ENCODE data around the gene MIR17HG.

The MIR17HG gene

DNA sequence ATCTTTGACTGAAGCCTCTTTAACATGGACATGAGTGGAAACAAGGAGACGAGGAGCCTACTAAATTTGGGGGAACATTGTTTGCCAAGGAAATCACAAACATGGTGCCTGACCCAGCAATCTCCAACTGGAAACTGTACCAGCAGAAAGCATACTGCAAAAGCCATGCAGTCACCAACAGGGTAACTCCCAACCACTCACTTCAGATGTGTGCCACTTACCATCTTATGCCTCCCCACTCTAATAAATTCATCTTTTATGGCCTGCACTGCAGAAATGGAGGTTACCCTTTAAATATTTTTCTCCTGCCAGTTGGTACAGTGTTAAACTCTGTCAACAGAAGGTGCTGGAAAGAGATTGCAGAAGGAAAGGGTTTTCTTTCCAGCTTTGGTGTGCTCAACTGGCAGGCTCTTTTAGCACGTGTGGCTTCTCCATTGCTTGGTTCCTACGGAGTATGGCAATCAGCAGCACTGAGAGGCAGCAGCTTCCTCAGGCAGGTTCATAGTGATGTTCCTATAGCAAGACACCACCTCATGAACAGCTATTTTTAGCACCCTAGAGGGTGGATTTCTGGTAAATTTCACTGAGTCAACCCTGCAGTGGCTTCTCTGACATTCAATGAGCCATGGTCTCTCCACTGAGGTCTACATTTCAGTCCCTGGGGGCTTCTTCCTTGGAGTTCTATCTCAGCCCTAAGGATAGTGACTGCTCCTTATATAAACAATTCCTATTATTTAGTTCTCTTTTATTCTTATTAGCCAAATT lies 21.4 kb downstream of the MIR17HG start:
- DNase-seq (ENCODE audit: low spot score), result no peak

DNA sequence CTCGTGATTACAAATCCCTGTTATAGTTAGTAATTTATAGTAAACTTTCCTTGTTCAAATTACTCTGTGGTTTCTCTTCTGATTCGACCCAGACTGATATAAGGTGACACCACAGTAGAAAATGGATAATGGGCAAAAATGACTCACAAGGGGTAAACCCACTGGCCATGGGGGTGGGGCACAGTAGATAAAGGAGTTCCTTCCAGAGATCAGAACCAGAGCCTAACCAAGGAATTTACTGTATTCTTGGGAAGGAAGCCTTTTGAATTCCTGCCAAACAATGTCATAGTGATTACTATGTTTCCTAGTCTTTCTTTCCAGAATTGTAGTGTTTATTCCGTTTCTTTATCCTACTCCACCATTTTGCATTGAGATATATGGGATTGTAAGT lies 21.9 kb downstream of the MIR17HG start:
- DNase-seq (ENCODE audit: low spot score), result no peak

DNA sequence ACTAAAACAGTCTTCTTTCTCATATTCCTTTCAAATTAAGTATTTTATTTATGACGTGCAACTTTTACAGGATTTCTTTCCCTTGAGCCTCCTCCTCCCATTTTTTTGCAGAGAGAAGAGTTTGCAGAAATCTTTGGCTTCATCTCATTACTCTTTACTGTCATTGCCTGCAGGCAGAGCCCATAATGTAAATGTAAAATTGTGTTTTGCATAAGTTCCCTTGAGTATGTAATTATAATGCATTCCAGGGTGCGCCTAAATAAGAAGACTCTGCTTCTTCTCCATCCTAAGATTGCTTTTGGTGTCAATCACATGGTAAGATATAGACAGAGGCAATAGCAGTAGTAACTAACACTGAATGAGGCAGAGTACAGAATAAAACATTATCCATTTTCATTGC lies 23.0 kb downstream of the MIR17HG start:
- no peak for DNase-seq (ENCODE audit: low spot score)

DNA sequence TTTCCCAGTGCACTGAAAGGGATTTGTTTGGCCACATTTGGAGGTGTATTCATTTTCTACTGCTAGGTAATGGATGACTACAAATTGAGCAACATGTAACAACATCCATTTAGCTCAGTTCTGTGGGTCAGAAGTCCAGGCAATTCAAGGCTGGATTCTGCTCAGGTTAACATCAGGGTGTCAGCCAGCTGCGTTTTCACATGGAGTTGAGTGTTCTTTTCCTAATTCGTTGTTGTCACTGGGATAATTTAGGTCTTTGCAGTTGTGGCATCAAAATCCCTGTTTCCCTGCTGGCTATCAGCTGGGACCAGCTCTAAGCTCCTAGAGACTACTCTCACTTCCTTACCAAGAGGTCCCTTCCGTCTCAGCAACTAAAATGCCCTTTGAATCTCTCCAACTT lies 25.4 kb downstream of the MIR17HG start:
- no peak for DNase-seq (ENCODE audit: low spot score)

DNA sequence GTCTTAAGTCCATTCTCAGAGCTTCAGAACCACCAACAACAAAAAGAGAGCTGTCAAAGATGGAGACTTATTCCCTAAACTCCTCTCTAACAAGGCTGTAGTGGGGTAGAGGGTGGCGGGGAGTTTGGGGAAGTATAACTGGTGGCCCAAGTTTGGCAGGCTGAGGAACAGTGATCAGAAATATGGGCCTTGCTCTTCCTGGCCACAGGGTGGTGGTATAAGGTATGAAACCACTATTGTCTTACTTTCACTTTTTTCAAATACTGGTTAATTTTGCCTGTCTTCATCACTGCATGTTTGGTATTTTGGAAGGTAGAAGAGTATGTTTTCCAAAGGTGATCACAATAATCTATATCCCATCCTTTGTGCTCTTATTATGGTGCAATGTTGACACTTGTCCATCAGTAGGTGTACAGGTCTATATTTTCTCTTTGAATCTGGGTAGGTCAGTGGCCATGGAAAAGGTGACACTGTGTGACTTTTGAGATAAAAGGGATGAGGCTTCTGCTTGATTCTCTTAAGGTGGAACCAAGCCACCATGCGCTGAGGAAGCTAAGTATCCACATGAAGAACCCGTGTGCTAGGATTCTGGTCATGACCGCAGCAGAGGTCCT lies 27.7 kb downstream of the MIR17HG start:
- no peak for DNase-seq (ENCODE audit: low spot score)

DNA sequence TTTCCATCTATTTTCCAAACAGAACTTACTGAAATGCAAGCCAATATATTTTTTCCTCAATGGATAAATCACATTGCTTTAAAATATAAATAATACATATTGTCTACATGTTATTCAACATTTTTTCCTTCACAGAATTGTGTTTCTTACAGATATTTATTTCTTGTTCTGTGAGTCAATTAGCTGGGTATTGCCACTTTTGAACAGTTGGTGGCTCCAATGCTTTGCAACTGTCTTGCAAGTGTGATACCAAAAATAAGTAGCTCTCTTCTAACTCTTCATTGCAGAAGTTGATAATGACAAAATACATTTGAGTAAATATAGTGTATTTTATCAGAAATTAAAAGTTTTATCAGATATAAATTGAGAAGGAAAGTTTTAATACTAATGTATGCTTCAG lies 33.9 kb downstream of the MIR17HG start:
- DNase-seq (ENCODE audit: low spot score), result no peak

DNA sequence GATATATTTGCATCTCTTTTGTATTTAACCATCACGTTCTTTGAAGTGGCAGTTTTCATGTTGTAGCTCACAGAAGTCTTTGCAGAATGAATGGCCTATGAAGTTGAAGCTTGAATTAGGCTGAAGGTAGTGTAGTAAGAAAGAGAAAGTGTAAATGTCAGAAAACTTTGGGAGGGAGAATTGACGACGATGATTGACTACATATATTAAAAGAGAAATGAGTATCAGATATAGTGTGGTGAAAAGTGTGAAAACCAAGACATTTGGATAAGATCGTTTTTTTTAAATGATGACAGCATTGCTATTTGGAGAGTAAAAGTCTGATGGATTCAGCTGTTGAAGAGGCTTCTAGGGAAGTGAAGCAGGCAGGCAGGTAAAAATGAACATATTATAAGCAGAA lies 36.3 kb downstream of the MIR17HG start:
- DNase-seq (ENCODE audit: low spot score), result no peak

DNA sequence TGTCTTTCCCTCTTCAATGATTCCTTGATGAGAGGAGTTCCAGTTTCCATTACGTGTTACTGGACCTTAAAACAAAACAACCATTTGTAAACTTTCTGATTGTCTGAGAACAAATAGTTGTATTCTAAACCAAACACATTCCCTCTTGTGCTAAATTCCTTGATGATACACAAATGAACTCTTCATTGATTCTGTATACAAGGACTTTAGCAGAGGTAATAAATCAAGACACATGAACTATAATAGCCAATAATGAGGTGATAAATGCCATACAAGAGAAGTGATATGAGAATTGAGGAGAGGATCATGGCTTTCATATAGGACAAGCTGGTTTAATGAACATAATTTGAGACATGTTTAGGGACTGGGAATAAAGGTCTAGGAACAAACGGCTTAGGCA lies 37.4 kb downstream of the MIR17HG start:
- DNase-seq (ENCODE audit: low spot score), result no peak

DNA sequence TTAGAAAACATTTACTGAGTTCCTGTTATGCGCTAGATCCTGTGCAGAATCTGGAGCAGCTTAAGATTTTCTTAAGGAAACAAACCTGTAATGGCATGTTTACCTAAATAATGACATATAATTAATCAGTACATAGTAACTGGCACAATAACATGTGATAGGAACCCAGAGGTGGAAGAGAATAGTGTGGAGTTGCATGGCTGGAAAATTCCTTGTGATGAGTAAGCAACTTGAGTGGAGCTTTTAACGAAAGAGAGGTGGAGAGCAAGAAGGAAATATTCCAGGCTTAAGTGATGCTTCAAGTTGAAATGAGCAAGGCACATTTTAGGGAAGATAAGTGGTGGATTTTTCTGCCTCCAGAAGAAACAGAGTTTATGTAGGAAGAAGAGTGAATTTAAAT lies 41.7 kb downstream of the MIR17HG start:
- DNase-seq (ENCODE audit: low spot score), result no peak

DNA sequence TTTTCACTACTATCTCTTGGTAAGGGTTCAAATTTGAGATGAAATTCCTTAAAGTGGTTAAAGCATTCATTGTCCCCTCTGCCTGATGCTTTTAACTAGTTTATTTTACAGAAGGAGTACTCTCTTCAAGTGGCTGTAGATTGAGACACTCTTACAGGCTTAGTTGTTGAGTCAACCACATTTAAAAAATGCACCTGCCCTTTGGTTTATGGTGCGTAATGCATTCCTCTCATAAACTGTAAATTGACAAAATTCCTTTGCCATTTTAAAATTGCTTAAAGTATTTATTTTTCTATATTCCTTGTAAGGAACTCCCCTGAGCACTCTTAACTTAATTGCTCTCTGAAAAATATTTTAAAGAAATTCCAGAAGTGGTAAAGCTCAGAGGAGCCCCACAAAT lies 50.1 kb downstream of the MIR17HG start:
- DNase-seq (ENCODE audit: low spot score), result no peak

DNA sequence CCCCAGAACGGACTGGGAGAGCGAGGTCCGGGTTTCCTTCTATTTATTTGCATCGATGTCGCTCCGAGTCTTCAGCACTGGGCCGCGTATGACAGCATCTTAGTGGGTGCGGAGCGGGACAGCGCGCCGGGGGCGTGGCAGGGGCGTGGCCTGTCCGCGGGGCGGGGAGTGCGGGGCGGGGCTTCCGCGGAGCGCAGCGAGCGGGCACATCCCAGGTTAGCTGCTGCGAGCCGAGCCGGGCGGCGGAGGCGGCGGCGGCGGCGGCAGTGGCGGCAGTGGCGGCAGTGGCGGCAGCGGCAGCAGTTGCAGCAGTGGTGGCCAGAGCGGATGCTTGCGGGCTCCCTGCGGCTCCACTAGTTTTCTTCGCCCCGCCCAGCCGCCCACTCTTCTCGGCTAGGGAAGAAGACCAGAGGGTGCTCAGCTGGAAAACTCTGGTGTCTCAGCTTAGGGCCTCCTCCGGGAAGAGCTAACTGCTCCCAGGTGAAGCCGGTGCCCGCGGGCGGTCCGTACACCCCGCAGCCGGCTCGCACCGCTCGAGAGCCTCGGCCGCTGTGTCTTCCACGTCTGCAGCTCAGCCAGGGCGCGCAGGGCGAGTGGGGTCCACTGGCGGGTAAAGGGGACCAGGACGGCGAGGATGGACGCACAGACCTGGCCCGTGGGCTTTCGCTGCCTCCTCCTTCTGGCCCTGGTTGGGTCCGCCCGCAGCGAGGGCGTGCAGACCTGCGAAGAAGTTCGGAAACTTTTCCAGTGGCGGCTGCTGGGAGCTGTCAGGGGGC lies 51.1 kb downstream of the MIR17HG start, which contains the start of gene GPC5:
Gene GPC5 (plus strand): TSS at position 209 of the 776 bp plus-strand sequence.
- peak; percentile 79 for DNase-seq (ENCODE audit: low spot score)

DNA sequence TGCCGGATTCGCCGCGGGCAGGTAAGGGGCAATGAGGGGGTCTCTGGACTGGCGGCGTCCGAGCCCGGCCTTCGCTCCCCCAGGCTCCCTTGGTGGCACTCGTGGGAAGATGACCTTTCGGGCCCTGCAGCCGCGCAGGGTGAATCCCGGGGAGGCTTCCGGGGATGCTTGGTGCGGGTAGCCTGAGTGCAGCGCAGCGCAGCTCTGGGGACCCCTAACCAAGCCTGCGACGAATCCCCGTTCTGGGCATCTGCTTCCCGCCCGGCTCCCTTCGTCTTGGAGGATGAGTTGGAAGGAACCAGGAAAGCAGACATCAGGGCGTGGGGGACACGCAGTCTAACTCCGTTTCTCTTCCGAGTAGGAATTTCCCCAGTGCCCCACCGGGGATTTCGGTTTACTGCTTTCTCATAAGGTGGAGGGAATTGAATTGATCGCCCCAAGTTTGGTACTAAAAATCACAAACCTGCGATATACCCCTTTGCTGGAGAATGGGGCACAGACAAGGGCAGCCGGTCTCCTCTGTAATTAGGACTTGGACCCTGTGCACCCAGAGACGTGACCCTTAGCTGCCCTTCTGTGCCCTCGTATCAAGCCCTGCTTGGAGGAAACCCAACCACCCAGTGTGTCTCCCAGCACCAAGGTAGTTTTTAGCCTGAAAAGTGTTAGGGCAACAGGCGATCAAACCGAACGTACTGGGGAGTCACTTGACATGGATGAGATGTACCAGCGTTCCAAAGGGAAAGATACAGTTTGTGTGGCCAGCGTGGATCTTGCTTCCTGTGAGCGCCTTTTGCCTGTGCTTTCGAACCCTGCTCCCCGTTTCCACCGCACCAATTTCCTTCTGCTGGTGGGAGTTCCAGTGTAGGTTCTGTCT lies 51.9 kb downstream of the MIR17HG start:
- no peak for DNase-seq (ENCODE audit: low spot score)

DNA sequence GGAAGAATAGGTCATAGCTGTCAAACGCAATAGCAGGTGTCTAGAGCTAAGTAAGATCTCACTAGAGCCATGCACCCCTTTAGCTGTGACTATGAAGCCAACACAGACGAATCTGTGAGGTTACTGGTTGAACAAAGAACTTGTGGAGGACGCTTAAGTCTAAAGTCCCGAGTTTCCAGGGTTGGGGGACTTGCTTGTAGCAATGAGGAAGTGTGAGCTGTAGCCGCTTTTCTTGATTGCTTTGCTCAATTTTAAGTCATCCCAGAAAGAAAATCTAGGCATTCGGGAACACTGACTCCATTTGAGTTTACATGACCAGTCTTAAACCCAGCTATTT lies 52.5 kb downstream of the MIR17HG start:
- DNase-seq (ENCODE audit: low spot score), result no peak

DNA sequence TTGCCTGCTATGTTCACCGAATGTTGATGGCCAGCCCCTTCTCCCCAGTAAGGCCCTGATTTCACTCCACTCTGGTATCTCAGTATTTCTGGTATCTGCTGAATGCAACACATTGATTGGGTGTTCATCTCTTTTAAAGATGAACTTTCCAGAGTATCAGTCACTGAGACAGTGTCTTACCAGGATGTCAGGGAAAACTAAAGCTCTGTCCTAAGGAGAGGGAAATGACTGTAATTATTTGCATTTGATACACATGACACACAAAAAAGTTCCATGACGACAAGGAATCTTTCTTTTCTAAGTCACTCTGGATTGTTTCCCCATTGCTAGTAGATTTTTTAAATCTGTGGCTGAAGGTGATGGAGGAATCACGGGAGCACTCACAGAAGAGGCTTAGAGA lies 53.2 kb downstream of the MIR17HG start:
- no peak for DNase-seq (ENCODE audit: low spot score)

DNA sequence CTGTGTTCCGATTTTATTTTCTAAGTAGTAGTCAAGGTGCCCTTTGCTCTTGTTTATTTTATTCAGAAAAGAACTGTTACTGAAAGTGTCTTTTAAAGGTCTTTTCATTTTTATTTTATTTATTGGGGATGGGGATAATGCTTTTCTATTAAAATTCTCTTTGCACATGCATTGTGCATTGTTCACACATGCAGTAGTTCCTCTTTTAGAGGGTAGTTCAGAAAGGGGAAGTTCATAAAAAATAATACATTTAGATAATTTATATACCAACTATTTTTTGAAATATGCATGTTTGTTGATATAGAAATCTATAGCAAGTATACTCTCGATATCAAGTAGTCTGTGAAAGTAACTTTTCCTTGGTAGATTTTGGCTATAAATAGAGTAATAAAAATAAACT lies 54.4 kb downstream of the MIR17HG start:
- DNase-seq (ENCODE audit: low spot score), result no peak

All from CD4-positive, alpha-beta T cell treated with Interleukin-6 at 100 ng/mL for 8 hours (primary cell).